HepG2 (cell line): Measurements from ENCODE around the gene SRCAP. TPM values are rescaled to one million over a fixed set of nuclear protein-coding genes. Genes with fewer than 3 reads are reported as not detected.
A peak's percentile ranks its signal among the peaks of the same experiment; 100 is the strongest.

Experiments used
- ATM ChIP-seq: fragments of 450-650 bp; IDR thresholded peaks from 2 replicates; pipeline ENCODE4 v1.7.1; 2017; ENCODE audit warnings: mild to moderate bottlenecking, borderline replicate concordance
- GFI1 ChIP-seq: sonication (generic); formaldehyde crosslinking; IDR thresholded peaks from 2 replicates; pipeline ENCODE4 v1.5.0; 2020; ENCODE audit warnings: missing genetic modification reagents, mild to moderate bottlenecking, borderline replicate concordance
- GTF3A ChIP-seq: sonication (generic); formaldehyde crosslinking; conservative IDR thresholded peaks from 2 replicates; pipeline ENCODE4 v1.4.0; 2020; ENCODE audit warnings: mild to moderate bottlenecking, missing genetic modification reagents
- HBP1 ChIP-seq: IDR thresholded peaks from 2 replicates; pipeline ENCODE4 v1.6.1; 2016; ENCODE audit warnings: low read depth, control low read depth
- KDM5A ChIP-seq: fragments of 200-600 bp; sonication (generic); IDR thresholded peaks from 2 replicates; pipeline ENCODE4 v1.7.0; 2018; ENCODE audit warnings: antibody characterized with exemption, mild to moderate bottlenecking, low read length, borderline replicate concordance
- MATR3 ChIP-seq: sonication (generic); formaldehyde crosslinking; IDR thresholded peaks from 2 replicates; pipeline ENCODE4 v1.4.0; 2020; ENCODE audit warnings: missing genetic modification reagents
- MEIS2 ChIP-seq: sonication (generic); formaldehyde crosslinking; IDR thresholded peaks from 2 replicates; pipeline ENCODE4 v1.9.0; 2021; ENCODE audit warnings: mild to moderate bottlenecking, missing genetic modification reagents
- MIER2 ChIP-seq: IDR thresholded peaks from 2 replicates; pipeline ENCODE4 v1.6.1; 2016; ENCODE audit warnings: missing biosample characterization, missing genetic modification reagents
- MXD4 ChIP-seq: IDR thresholded peaks from 2 replicates; pipeline ENCODE4 v1.6.1; 2016; ENCODE audit warnings: mild to moderate bottlenecking, missing biosample characterization, missing genetic modification reagents
- NPAS2 ChIP-seq: sonication (generic); formaldehyde crosslinking; IDR thresholded peaks from 2 replicates; pipeline ENCODE4 v1.8.0; 2022; ENCODE audit warnings: mild to moderate bottlenecking, missing genetic modification reagents, borderline replicate concordance
- RBM22 ChIP-seq: fragments of 200-400 bp; formaldehyde crosslinking; optimal IDR thresholded peaks from 2 replicates; pipeline ENCODE3; 2017; ENCODE audit warnings: mild to moderate bottlenecking, low read length, moderate library complexity
- TP53 ChIP-seq: sonication (generic); formaldehyde crosslinking; conservative IDR thresholded peaks from 2 replicates; pipeline ENCODE4 v1.4.0; 2020; ENCODE audit warnings: missing genetic modification reagents
- WIZ ChIP-seq: sonication (generic); formaldehyde crosslinking; IDR thresholded peaks from 2 replicates; pipeline ENCODE4 v1.5.1; 2020; ENCODE audit warnings: mild to moderate bottlenecking, missing genetic modification reagents
- ZBTB26 ChIP-seq: IDR thresholded peaks from 2 replicates; pipeline ENCODE4 v1.6.1; 2016; ENCODE audit warnings: missing compliant biosample characterization, missing genetic modification reagents, borderline replicate concordance
- ZMAT3 ChIP-seq: sonication (generic); formaldehyde crosslinking; conservative IDR thresholded peaks from 2 replicates; pipeline ENCODE4 v1.7.0; 2021; ENCODE audit warnings: missing genetic modification reagents
- polyA plus RNA-seq, 8 experiments: library from polyadenylated mRNA; depleted of rRNA in 3 of 8; stranded (reverse) in 7 of 8; unstranded in 1 of 8; fragments of >200 nt; fragmentation: Illumina TruSeq in 4 of 8; extraction: Trizol in 4 of 8; gene quantifications; 2 replicates each; pipeline versions ENCODE4 v1.2.1 to v1.2.3, GENCODE V29; 2011 to 2016; ENCODE audit warnings: low read depth in 4 of 8, missing spikeins in 1 of 8, mixed read lengths in 1 of 8; ENCODE audit not compliant: insufficient read depth in 1 of 8
- total RNA-seq, 5 experiments: library from RNA; depleted of rRNA; stranded (reverse); fragments of >200 nt; fragmentation: Illumina TruSeq; extraction: Trizol; gene quantifications; 2 replicates each; pipeline ENCODE4 v1.2.3, GENCODE V29; 2016; ENCODE audit warnings: low read depth in 1 of 5
- TF ChIP-seq, protein P1 (sequence below): sonication (generic); formaldehyde crosslinking; IDR thresholded peaks from 2 replicates; pipeline ENCODE4 v1.4.0; 2020; ENCODE audit warnings: missing genetic modification reagents, borderline replicate concordance
- TF ChIP-seq, protein P2 (sequence below): sonication (generic); formaldehyde crosslinking; IDR thresholded peaks from 2 replicates; pipeline ENCODE4 v1.4.0; 2020; ENCODE audit warnings: missing genetic modification reagents, borderline replicate concordance
- TF ChIP-seq, protein P3 (sequence below): sonication (generic); formaldehyde crosslinking; conservative IDR thresholded peaks from 2 replicates; pipeline ENCODE4 v1.4.0; 2020; ENCODE audit warnings: missing genetic modification reagents

The SRCAP gene
- total and polyA plus RNA-seq, 2 of the 13 experiments (the other 11 are each of a cell fraction or from before 2014, with no cell fraction given), result 4.9 to 9.0 TPM

DNA sequence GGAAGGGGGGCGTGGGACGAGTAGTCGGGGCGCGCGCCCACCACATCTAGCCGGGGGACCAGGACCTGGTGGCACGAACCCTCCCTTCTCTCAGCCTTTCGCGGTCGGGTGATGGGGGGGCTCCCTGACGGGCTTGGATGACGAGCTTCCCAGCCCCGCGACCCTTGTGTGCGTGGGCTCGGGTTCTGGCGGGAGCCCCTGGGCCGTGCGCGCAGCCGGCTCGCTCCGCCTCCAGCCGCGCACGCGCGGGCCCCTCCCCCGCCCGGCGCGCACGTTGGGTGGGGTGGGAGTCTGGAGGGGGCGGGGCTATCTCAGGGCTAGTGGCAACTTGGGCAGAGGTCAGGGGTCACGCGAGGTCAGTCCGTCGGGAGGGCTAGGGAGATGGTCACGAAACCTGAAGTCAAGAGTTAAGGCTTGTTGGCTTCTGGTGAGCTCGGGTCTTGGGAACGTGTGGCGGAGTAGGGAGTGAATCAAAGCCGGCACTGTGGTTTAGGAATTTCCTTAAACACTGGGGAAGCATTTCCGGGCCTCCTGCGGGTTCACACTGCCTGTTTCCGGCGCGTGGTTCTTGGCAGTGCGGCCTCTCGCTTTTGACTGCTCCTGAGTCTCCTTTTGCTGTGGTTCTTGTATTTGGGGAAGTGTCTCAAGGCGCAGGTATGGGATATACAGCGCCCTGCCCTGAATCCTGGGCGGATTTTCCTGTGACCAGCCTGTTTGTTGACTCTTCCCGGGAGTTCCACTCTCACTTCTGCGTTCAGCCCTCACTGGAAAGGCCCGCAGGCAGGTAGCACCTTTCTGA is at the start of gene SRCAP (continued):
- no peak; the same call in none of the 2 replicates for TF ChIP-seq ZBTB26 (CRISPR knock-in tag)
- peak; percentile 46; the same call in 1 of the 2 replicates for TF ChIP-seq MXD4 (CRISPR knock-in tag)
- TF ChIP-seq MIER2 (CRISPR knock-in tag), result peak; percentile 41; the same call in 1 of the 2 replicates
- TF ChIP-seq HBP1, result 0 out of 2 replicates have a peak, but pooled peaks have one; percentile 83
- 0 out of 2 replicates have a peak, but pooled peaks have one; percentile 32 for TF ChIP-seq GTF3A
- no peak for TF ChIP-seq MATR3
- TF ChIP-seq, protein P1, sequence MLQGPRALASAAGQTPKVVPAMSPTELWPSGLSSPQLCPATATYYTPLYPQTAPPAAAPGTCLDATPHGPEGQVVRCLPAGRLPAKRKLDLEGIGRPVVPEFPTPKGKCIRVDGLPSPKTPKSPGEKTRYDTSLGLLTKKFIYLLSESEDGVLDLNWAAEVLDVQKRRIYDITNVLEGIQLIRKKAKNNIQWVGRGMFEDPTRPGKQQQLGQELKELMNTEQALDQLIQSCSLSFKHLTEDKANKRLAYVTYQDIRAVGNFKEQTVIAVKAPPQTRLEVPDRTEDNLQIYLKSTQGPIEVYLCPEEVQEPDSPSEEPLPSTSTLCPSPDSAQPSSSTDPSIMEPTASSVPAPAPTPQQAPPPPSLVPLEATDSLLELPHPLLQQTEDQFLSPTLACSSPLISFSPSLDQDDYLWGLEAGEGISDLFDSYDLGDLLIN (CRISPR knock-in tag), result no peak; the same call in none of the 2 replicates
- no peak; the same call in 1 of the 2 replicates for TF ChIP-seq MEIS2 (CRISPR knock-in tag)
- no peak for TF ChIP-seq ZMAT3
- TF ChIP-seq, protein P2, sequence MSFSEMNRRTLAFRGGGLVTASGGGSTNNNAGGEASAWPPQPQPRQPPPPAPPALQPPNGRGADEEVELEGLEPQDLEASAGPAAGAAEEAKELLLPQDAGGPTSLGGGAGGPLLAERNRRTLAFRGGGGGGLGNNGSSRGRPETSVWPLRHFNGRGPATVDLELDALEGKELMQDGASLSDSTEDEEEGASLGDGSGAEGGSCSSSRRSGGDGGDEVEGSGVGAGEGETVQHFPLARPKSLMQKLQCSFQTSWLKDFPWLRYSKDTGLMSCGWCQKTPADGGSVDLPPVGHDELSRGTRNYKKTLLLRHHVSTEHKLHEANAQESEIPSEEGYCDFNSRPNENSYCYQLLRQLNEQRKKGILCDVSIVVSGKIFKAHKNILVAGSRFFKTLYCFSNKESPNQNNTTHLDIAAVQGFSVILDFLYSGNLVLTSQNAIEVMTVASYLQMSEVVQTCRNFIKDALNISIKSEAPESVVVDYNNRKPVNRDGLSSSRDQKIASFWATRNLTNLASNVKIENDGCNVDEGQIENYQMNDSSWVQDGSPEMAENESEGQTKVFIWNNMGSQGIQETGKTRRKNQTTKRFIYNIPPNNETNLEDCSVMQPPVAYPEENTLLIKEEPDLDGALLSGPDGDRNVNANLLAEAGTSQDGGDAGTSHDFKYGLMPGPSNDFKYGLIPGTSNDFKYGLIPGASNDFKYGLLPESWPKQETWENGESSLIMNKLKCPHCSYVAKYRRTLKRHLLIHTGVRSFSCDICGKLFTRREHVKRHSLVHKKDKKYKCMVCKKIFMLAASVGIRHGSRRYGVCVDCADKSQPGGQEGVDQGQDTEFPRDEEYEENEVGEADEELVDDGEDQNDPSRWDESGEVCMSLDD, result no peak
- TF ChIP-seq, protein P3, sequence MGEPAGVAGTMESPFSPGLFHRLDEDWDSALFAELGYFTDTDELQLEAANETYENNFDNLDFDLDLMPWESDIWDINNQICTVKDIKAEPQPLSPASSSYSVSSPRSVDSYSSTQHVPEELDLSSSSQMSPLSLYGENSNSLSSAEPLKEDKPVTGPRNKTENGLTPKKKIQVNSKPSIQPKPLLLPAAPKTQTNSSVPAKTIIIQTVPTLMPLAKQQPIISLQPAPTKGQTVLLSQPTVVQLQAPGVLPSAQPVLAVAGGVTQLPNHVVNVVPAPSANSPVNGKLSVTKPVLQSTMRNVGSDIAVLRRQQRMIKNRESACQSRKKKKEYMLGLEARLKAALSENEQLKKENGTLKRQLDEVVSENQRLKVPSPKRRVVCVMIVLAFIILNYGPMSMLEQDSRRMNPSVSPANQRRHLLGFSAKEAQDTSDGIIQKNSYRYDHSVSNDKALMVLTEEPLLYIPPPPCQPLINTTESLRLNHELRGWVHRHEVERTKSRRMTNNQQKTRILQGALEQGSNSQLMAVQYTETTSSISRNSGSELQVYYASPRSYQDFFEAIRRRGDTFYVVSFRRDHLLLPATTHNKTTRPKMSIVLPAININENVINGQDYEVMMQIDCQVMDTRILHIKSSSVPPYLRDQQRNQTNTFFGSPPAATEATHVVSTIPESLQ (CRISPR knock-in tag), result no peak
- 0 out of 2 replicates have a peak, but pooled peaks have one; percentile 74 for TF ChIP-seq TP53 (CRISPR knock-in tag)
- TF ChIP-seq NPAS2, result no peak
- no peak; the same call in 1 of the 2 replicates for TF ChIP-seq WIZ (CRISPR knock-in tag)
- TF ChIP-seq KDM5A, result peak; percentile 72
- TF ChIP-seq GFI1, result 0 out of 2 replicates have a peak, but pooled peaks have one; percentile 35
- no peak for TF ChIP-seq ATM
- peak; percentile 81 for TF ChIP-seq RBM22
